Measurements from ENCODE around the gene ZMYM4. TPM values are rescaled to one million over a fixed set of nuclear protein-coding genes. Genes with fewer than 3 reads are reported as not detected.

Gene ZMYM4
- polyA plus RNA-seq, 1 donor from 2014 or later, result 36.1 TPM

DNA sequence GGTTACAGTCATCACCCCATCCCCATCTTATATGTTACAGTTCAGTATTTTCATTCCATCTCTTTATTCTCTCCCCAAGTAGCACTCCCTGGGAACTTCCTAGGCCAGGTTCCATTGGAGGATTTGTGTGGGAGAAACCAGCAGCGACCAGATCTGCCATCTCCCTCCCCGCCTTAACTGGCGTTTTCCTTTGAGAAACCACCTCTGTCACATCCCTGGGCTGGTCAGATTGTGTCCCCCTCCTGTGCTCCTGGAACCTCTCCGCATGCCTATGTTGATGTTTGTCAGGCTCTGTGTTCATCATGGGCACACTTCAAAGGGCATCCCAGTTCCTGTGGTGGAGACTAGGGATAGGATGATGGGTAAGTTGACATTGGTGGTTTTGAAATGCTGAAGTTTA is 162.3 kb downstream of the ZMYM4 start:
- Histone ChIP-seq H3F3A (ENCODE audit: insufficient read depth, low read length, poor library complexity, severe bottlenecking) (no peaks in the 10 kb centered on the region), H3K4me3 (ENCODE audit: low read length) (no peak overlapping the region), H3K9me3 (ENCODE audit: low read length) (no peaks in the 10 kb centered on the region), H3K27ac (ENCODE audit: low read length) (no peak overlapping the region), H3K36me3 (ENCODE audit: insufficient read depth, low read length) (no peaks in the 10 kb centered on the region), H3K4me2 (ENCODE audit: low read length) (no peak overlapping the region), H3K9me2 (ENCODE audit: insufficient read depth, low read length) (no peaks in the 10 kb centered on the region), H3K9ac (ENCODE audit: low read length) (no peak overlapping the region), H2AFZ (ENCODE audit: low read depth, low read length) (no peak overlapping the region), H4K20me1 (ENCODE audit: insufficient read depth) (no peaks in the 10 kb centered on the region), H3K79me2 (replicated peaks; ENCODE audit: insufficient read depth, low read length) (no peaks in the 10 kb centered on the region), H3K27me3 (ENCODE audit: insufficient read depth, low read depth, low read length) (no peaks in the 10 kb centered on the region)
- no peak for TF ChIP-seq SMC3 (conservative IDR thresholded peaks at IDR 0.05; ENCODE audit: poor library complexity)
- no peak for TF ChIP-seq RAD21 (conservative IDR thresholded peaks at IDR 0.05)
- TF ChIP-seq EZH2 (IDR thresholded peaks at IDR 0.05; ENCODE audit: borderline replicate concordance, insufficient read depth, low read length, poor library complexity, severe bottlenecking), result no peak
- TF ChIP-seq TAF1 (IDR thresholded peaks at IDR 0.05; ENCODE audit: low read depth), result no peak
- no peak for TF ChIP-seq EP300 (conservative IDR thresholded peaks at IDR 0.05; ENCODE audit: poor library complexity, severe bottlenecking)
- no peak for TF ChIP-seq MXI1 (conservative IDR thresholded peaks at IDR 0.05; ENCODE audit: poor library complexity, severe bottlenecking)
- no peak for TF ChIP-seq REST (IDR thresholded peaks at IDR 0.05; ENCODE audit: borderline replicate concordance)
- TF ChIP-seq POLR2AphosphoS5 (IDR thresholded peaks at IDR 0.05), result no peak
- TF ChIP-seq, protein P1, sequence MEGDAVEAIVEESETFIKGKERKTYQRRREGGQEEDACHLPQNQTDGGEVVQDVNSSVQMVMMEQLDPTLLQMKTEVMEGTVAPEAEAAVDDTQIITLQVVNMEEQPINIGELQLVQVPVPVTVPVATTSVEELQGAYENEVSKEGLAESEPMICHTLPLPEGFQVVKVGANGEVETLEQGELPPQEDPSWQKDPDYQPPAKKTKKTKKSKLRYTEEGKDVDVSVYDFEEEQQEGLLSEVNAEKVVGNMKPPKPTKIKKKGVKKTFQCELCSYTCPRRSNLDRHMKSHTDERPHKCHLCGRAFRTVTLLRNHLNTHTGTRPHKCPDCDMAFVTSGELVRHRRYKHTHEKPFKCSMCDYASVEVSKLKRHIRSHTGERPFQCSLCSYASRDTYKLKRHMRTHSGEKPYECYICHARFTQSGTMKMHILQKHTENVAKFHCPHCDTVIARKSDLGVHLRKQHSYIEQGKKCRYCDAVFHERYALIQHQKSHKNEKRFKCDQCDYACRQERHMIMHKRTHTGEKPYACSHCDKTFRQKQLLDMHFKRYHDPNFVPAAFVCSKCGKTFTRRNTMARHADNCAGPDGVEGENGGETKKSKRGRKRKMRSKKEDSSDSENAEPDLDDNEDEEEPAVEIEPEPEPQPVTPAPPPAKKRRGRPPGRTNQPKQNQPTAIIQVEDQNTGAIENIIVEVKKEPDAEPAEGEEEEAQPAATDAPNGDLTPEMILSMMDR (IDR thresholded peaks at IDR 0.05; ENCODE audit: poor library complexity, severe bottlenecking), result no peak

DNA sequence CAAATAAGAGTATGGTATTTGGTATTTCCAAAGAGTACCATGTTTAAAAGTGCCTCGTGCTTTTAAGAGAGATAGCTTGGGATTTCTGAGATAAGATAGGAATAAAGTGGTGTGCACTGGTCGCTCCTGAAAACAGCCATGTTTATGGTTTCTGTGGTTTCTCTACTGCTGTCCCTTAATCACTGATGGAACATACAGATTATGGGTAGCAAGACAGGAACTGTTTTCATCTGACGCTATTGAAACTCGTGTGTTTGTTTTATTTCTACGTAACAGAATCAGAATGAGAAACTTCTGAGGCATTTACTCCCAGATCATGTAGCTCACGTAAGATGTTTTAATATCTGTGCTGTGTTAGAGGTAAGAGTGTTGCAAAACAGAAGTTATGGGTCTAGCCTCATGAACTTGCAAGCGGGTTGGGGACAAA is 162.7 kb downstream of the ZMYM4 start:
- Histone ChIP-seq H3K27ac (ENCODE audit: low read length) (no peak overlapping the region), H3K27me3 (ENCODE audit: insufficient read depth, low read depth, low read length) (no peaks in the 10 kb centered on the region), H2AFZ (ENCODE audit: low read depth, low read length) (no peak overlapping the region), H3K36me3 (ENCODE audit: insufficient read depth, low read length) (no peaks in the 10 kb centered on the region), H3K4me2 (ENCODE audit: low read length) (no peak overlapping the region), H3K79me2 (replicated peaks; ENCODE audit: insufficient read depth, low read length) (no peaks in the 10 kb centered on the region), H4K20me1 (ENCODE audit: insufficient read depth) (no peaks in the 10 kb centered on the region), H3K9me2 (ENCODE audit: insufficient read depth, low read length) (no peaks in the 10 kb centered on the region), H3K4me3 (ENCODE audit: low read length) (no peak overlapping the region), H3F3A (ENCODE audit: insufficient read depth, low read length, poor library complexity, severe bottlenecking) (no peaks in the 10 kb centered on the region), H3K9ac (ENCODE audit: low read length) (no peak overlapping the region), H3K9me3 (ENCODE audit: low read length) (no peaks in the 10 kb centered on the region)
- TF ChIP-seq SMC3 (conservative IDR thresholded peaks at IDR 0.05; ENCODE audit: poor library complexity) (no peak), POLR2AphosphoS5 (IDR thresholded peaks at IDR 0.05) (no peak), RAD21 (conservative IDR thresholded peaks at IDR 0.05) (no peak), EZH2 (IDR thresholded peaks at IDR 0.05; ENCODE audit: borderline replicate concordance, insufficient read depth, low read length, poor library complexity, severe bottlenecking) (no peak), TAF1 (IDR thresholded peaks at IDR 0.05; ENCODE audit: low read depth) (no peak)
- TF ChIP-seq, protein P1 (IDR thresholded peaks at IDR 0.05; ENCODE audit: poor library complexity, severe bottlenecking), result no peak

Data from neural cell (in vitro differentiated cells).